ENCODE data around the gene CD63. TPM values are rescaled to one million over a fixed set of nuclear protein-coding genes. Genes with fewer than 3 reads are reported as not detected.

Gene CD63
- total RNA-seq, 2 experiments from 2014 or later, result 150 to 165 TPM

DNA sequence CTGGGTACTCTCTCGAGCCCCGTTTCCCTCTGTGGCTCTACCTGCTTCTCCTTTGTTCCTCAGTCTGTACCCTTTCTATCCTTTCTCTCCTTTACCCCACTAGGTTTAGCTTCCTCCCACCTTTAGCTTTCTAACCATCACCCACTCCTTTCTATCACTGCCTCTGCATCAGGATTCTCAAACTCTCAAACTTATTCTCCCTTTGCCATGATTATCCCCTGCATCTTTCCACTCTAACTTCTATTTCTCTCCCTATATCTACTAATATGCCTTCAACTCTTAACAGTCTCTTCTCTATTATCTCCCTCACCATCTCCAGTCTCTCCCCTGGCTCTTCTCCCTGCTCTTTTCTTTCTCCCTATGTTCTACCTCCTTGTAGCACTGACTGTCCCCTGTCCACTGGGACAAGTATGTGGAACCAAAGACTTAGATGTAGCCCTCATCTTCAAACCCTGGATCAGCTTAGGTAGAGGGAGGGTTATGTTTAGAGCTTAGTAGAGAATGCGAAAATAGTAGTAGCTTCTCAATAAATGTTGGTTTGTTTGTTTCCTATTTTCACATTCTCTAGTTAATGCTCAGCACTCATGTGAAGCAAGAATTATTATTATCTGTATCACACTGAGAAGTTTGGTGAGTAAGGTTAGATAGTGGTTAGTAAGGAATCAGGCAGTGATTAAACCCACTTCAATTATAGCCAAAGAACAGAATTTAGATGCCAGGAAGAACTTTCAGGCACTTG, 17.5 kb upstream of the CD63 start:
- Mint-ChIP-seq H3K9me3 (no peaks in the 10 kb centered on the region), H3K27me3 (peaks cover 4% of the 10 kb centered on the region), H3K4me1 (peaks cover 30% of the 10 kb centered on the region), H3K36me3 (peaks cover 7% of the 10 kb centered on the region), H3K27ac (peak overlapping the region; percentile 43), H3K4me3 (no peak overlapping the region)
- POLR2A ChIA-PET, result interaction anchor here (0.7 kb wide), 1 partner anchor 699 kb away, joined by 3 read pairs; no protein-coding TSS in a partner anchor
- ATAC-seq (ENCODE audit: low read depth) (no peak), DNase-seq (no peak)

DNA sequence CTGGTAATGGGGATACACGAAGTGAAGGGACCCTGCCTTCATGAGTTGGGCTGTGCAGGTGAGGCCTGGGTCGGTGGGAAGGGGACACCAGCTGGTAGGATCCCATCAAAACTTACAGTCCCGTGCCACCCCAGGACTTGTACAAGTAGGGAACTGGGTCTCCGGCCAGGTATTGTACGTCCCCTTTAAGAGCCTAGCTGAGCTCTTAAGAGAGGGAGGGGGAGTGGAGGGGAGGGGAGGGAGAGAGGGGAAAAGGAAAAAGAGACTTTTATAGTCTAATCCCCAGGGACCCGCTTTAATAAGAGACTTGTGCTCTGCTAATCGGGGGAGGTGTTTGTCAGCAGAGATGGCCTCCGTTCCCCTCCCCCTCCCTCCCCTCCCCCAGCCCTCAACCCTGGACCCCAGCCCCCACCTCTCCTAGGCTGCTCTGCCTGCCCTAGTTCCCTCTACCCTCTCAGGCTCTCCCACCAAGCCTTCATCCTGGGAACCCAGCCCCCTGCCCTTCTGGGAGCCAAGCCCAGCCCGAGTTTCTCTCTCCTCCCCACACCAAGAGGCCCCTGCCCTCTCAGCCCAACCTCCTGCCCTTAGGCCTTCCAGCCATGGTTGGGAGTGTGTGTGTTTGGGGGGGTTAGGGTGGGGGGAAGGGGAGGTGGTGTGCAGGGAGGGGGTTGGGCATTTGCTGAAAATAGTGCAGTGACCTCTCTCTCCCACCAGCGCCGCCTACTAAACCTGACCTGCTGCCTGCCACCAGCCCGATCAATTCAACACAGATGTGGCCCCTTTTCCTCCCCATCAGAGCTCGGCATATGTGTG, 16.8 kb upstream of the CD63 start:
- H3K27me3 Mint-ChIP-seq, result peaks cover 4% of the 10 kb centered on the region
- H3K27ac Mint-ChIP-seq, result no peak overlapping the region
- H3K36me3 Mint-ChIP-seq, result peaks cover 7% of the 10 kb centered on the region
- DNase-seq (no peak), ATAC-seq (ENCODE audit: low read depth) (no peak)
- POLR2A ChIA-PET, result interaction anchor here (1.3 kb wide), 1 partner anchor 72 kb away, joined by 4 read pairs; the partner anchor contains the start of genes ORMDL2 and SARNP
- H3K9me3 Mint-ChIP-seq, result no peaks in the 10 kb centered on the region
- H3K4me3 Mint-ChIP-seq, result no peak overlapping the region
- peaks cover 32% of the 10 kb centered on the region for H3K4me1 Mint-ChIP-seq

DNA sequence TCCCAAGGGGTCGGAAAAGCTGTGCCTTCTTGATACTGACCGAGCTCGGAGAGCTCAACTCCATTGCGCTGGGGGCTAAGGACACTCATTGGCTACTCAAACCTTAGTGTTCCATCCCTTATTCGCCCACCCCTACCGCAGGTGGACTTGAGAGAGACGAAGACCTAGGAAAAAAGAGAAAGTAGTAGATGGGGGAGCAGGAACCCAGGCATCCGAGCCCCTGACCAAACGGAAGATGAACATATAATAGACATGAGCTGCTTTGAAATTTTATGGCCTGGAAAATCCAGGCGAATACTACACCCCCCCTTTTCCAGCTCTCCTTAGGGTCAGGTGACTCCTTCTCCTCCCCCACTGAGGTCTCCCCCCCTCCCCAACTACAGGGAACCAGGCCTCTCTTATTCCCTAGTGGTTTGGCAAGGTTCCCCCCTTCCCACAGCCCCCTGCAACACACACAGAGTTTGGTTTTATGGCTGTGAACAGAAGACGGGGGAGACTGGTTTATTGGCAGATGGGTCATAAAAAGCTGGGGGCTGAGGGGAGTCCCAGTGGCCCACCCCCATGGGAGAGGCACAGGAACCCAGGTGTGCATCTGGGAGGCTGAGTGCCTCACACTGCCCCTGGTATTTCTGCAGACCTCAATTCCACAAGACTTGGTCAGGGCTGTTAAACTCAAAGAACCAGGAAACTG, 15.7 kb upstream of the CD63 start:
- peaks cover 4% of the 10 kb centered on the region for H3K36me3 Mint-ChIP-seq
- H3K4me1 Mint-ChIP-seq, result peaks cover 32% of the 10 kb centered on the region
- H3K4me3 Mint-ChIP-seq, result peak overlapping the region; percentile 87
- peaks cover 4% of the 10 kb centered on the region for H3K27me3 Mint-ChIP-seq
- H3K9me3 Mint-ChIP-seq, result no peaks in the 10 kb centered on the region
- no peak for DNase-seq
- H3K27ac Mint-ChIP-seq, result peak overlapping the region; percentile 73
- ATAC-seq (ENCODE audit: low read depth), result no peak
- POLR2A ChIA-PET, result interaction anchor here (0.6 to 2.4 kb wide), 10 partner anchors 7 to 201 kb away, joined by 3 to 11 read pairs (median 6); partner anchors contain the start of genes CD63, ORMDL2, PYM1 and SARNP

DNA sequence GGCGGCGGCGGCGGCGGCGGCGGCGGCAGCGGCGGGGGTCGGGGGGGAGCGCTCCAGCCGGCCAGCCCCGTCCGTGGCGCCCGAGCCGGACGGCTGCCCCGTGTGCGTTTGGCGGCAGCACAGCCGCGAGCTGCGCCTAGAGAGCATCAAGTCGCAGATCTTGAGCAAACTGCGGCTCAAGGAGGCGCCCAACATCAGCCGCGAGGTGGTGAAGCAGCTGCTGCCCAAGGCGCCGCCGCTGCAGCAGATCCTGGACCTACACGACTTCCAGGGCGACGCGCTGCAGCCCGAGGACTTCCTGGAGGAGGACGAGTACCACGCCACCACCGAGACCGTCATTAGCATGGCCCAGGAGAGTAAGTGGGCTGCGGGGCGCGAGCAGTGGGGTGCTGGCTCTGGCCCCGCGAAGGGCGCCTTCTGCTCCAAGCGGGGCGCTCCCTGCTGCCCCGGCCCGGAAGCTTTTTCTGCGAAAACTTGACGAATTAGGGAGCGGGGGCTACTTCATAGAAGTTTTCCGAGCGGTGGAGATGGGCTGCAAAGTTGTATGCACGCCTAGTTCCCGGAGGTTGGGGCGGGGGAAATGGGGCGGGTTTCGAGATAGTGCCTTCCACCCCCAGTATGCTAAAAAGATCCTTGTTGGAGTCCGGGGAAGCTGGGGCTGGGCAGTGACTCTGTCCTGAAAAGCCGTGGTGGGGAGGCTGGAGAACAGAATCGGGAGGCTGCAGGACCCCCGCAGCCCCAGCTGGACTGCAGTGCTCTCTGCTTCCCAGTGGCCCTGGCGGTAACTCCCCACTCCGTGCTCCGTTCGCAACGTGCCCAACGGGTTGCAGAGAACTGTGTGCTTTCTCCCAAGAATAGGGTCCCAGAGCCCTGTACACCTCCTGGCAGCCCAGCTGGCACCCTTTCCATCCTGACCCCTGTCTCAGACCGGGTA, 14.9 kb upstream of the CD63 start:
- Mint-ChIP-seq H3K27me3 (peaks cover 4% of the 10 kb centered on the region), H3K27ac (peak overlapping the region; percentile 73), H3K9me3 (no peaks in the 10 kb centered on the region), H3K4me3 (peak overlapping the region; percentile 87), H3K36me3 (no peaks in the 10 kb centered on the region), H3K4me1 (peaks cover 34% of the 10 kb centered on the region)
- DNase-seq (peak; percentile 73), ATAC-seq (ENCODE audit: low read depth) (peak; percentile 45)
- POLR2A ChIA-PET, result interaction anchor here (0.6 to 2.4 kb wide), 12 partner anchors 8 to 201 kb away, joined by 3 to 11 read pairs (median 4); partner anchors contain the start of genes CD63, ORMDL2, PYM1 and SARNP

DNA sequence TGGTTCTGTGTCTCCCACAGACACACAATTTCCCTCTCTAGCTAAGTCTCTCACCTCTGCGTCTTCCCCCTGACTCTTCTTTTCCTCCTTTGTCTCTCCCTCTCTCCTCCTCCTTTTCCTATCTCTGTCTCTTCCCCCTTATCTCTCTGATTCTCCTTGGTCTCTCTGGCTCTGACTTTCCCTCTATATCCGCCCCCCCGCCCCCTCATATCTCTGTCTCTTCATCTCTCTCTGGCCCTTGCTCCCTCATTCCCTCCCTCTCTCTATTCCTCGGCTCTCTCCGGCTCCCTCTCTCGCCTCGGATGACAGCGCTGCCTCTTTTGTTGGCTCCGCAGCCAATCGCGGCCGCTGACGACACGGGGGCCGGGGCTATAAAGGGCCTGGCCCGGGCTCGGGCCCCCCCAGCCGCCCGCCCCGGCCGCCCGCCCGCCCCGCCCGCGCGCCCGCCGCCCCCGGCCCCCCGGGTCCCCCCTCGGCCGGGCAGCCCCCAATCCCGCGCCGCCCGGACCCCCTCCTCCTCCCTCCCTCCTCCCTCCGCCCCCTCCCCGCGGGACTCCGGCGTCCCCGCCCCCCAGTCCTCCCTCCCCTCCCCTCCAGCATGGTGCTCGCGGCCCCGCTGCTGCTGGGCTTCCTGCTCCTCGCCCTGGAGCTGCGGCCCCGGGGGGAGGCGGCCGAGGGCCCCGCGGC, 14.1 kb upstream of the CD63 start, which contains the start of gene GDF11:
Gene GDF11 (plus strand): TSS at position 404 of the 687 bp plus-strand sequence. CDS start 195 bp downstream, at position 599.
- H3K4me1 Mint-ChIP-seq, result peaks cover 40% of the 10 kb centered on the region
- POLR2A ChIA-PET, result interaction anchor here (0.6 to 2.4 kb wide), 10 partner anchors 11 to 314 kb away, joined by 3 to 11 read pairs (median 5); partner anchors contain the start of genes CD63, ORMDL2, PYM1 and SARNP
- H3K27me3 Mint-ChIP-seq, result peaks cover 4% of the 10 kb centered on the region
- H3K27ac Mint-ChIP-seq, result peak within 1 kb of the TSS; percentile 73
- peak within 1 kb of the TSS; percentile 87 for H3K4me3 Mint-ChIP-seq
- DNase-seq (peak; percentile 77), ATAC-seq (ENCODE audit: low read depth) (peak; percentile 60)
- H3K9me3 Mint-ChIP-seq, result no peaks in the 10 kb centered on the region
- H3K36me3 Mint-ChIP-seq, result no peaks in the 10 kb centered on the region

DNA sequence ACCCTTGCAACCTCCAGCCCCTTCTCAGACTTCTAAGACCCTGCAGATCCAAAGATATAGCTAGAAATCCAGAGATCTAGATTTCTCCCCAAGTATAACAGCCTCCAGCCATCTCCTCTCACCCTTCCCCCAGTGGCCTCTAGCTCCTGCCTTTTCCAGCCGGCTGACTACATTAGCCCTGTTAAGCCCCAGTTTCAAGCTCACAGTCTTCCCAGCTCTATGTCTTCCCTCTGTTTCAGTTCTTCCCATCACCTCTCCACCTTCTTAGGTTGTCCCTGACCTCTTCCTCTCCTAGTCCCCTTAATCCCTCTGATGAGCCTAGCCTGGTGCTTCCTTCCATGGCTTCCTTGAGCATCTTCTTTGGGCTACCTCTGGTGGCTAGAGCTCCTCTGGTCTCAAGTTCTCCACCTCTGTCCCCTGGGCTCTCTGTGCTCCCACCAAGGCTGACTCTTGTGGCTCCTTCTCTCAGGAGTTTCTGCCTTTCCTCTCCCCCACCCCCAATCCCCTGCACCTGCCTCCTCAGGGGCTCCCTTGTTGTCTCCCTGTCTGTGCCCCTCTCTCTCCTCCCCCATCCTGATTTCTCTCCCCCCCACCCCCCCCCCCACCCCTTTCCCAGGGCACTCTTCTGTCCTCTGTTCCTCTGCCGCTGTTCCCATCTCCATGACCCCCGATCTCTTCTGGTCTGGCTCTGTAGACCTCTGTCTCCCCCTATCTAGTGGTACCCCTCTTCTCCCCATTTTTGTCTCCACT, 13.3 kb upstream of the CD63 start:
- peaks cover 43% of the 10 kb centered on the region for H3K4me1 Mint-ChIP-seq
- POLR2A ChIA-PET, result interaction anchor here (0.6 to 1.0 kb wide), 2 partner anchors 12 to 314 kb away, joined by 3 read pairs; no protein-coding TSS in a partner anchor
- ATAC-seq (ENCODE audit: low read depth) (no peak), DNase-seq (no peak)
- H3K4me3 Mint-ChIP-seq, result peak overlapping the region; percentile 83
- H3K27me3 Mint-ChIP-seq, result peaks cover 4% of the 10 kb centered on the region
- H3K9me3 Mint-ChIP-seq, result no peaks in the 10 kb centered on the region
- H3K27ac Mint-ChIP-seq, result peak overlapping the region; percentile 72
- no peaks in the 10 kb centered on the region for H3K36me3 Mint-ChIP-seq

DNA sequence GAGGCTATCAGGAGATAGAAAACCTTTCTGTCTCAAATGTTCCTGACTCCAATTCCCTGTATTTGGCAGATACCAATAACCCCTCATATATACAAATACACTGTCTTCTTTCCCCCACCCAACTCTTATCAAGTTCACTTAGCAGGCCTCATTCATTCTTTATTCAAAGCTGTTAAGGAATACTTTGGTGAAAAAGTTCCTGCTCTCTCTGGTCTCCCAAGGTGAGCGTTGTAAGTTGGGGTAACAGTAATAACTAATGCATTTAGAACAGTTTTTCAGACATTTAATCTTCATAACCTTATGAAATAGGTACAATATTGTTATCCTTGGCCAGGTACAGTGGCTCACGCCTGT, 10.2 kb upstream of the CD63 start:
- POLR2A ChIA-PET, result interaction anchor here (0.6 to 2.8 kb wide), 18 partner anchors 10 to 450 kb away, joined by 3 to 36 read pairs (median 5); partner anchors contain the start of genes BLOC1S1, CD63, ORMDL2 and PYM1
- Mint-ChIP-seq H3K4me1 (peaks cover 32% of the 10 kb centered on the region), H3K9me3 (no peaks in the 10 kb centered on the region), H3K27ac (no peak overlapping the region), H3K27me3 (peaks cover 4% of the 10 kb centered on the region), H3K4me3 (peak overlapping the region; percentile 89), H3K36me3 (no peaks in the 10 kb centered on the region)
- DNase-seq (no peak), ATAC-seq (ENCODE audit: low read depth) (no peak)

DNA sequence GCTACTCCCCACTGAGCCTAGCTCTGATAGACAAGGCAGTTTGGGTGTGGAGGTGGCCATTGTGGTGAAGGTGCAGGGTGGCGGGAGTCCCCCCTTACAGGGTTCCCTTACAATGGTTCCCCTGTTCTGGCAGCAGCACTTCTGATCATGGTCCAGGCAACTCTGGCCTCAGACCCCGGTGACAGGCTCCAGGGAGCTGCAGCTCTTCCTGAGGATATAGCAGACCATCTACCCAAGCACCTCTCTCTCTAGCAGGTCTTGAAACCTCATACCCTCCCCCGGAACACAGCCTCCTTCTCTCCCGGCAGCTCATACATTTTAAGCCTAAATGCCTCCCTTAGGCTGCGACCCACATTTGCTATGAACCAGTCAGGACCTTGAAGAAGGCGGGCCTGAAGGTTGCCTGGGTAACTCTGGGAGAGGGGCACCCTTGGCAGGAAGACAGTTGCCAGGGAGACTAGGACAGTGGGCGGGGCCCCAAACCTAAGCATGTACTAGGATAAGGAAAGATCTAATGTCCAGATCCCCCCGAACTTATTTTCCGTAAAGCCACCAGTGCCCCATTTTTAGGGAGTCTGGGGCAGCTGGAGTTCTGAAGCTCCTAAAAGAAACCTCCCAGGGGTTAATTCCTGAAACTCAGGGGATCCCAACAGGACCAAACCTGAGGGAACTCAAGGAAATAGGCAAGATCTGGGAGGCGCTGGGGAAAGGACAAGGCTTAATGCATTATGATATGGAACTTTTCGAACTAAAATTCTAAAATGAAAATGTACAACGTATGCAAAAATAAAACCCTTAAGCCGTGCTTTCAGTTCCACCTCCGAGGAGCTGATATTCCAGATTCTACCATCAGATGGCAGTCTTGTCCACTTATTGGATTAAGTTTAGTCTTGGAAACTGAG, 9.6 kb upstream of the CD63 start:
- no peaks in the 10 kb centered on the region for H3K9me3 Mint-ChIP-seq
- peak overlapping the region; percentile 92 for H3K27ac Mint-ChIP-seq

DNA sequence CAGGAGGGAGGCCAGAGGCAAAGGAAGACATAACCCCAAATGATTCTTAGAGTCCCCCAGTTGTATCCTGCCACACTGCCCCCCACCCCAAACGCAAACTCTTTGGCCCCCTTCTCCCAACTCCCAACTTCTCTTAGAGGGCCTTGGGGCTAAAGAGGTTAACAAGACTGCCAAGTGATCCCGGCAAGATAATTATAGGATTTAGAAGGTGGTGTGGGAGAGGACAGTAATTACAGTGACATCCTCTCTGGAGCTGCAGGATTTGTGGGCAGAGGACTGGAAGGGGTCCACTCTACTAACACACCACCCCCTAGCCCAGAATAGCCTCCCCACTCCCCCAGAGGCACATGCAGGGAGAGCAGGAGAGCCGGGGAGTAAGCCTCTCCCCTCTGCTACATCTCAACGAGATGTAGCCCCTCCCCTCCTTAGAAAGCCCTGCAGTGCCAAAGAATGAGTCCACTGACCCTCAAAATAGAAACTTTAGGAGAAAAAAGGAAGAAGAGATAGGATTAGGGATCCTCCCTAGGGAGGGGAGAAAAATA, 8.8 kb upstream of the CD63 start:
- ATAC-seq (ENCODE audit: low read depth) (peak; percentile 19), DNase-seq (no peak)
- Mint-ChIP-seq H3K4me1 (peaks cover 31% of the 10 kb centered on the region), H3K27me3 (peaks cover 3% of the 10 kb centered on the region), H3K27ac (peak overlapping the region; percentile 92), H3K9me3 (no peaks in the 10 kb centered on the region), H3K36me3 (no peaks in the 10 kb centered on the region), H3K4me3 (peak overlapping the region; percentile 89)
- POLR2A ChIA-PET, result interaction anchor here (0.6 to 2.8 kb wide), 14 partner anchors 8 to 380 kb away, joined by 3 to 36 read pairs (median 6); partner anchors contain the start of genes BLOC1S1, CD63, DNAJC14 and ORMDL2

More for the DNA sequence above, 9.6 kb upstream of the CD63 start:
- POLR2A ChIA-PET, result interaction anchor here (0.6 to 2.8 kb wide), 19 partner anchors 9 to 451 kb away, joined by 3 to 36 read pairs (median 5); partner anchors contain the start of genes BLOC1S1, CD63, DNAJC14 and ORMDL2
- DNase-seq, result peak; percentile 73
- peak; percentile 74 for ATAC-seq (ENCODE audit: low read depth)
- Mint-ChIP-seq H3K4me1 (peaks cover 32% of the 10 kb centered on the region), H3K36me3 (no peaks in the 10 kb centered on the region), H3K4me3 (peak overlapping the region; percentile 89), H3K27me3 (peaks cover 4% of the 10 kb centered on the region)
